HUES48 (cell line): Measurements from ENCODE around the gene ZFPM1.
A peak's percentile ranks its signal among the peaks of the same experiment; 100 is the strongest.

ENCODE experiments used
- H3K27ac ChIP-seq: one replicate; pipeline ENCODE4 v1.7.0; 2013; ENCODE audit warnings: low read depth, low read length, inconsistent platforms
- H3K27me3 ChIP-seq: 2 replicates; pipeline ENCODE4 v1.6.1; 2013; ENCODE audit warnings: mild to moderate bottlenecking, low read length; ENCODE audit not compliant: control insufficient read depth, insufficient read depth
- H3K36me3 ChIP-seq: 2 replicates; pipeline ENCODE4 v1.6.1; 2013; ENCODE audit warnings: low read length; ENCODE audit not compliant: control insufficient read depth, insufficient read depth
- H3K4me1 ChIP-seq: 2 replicates; pipeline ENCODE4 v1.6.1; 2013; ENCODE audit warnings: mild to moderate bottlenecking, low read length; ENCODE audit not compliant: control insufficient read depth, insufficient read depth
- H3K4me3 ChIP-seq: 2 replicates; pipeline ENCODE4 v1.5.1; 2013; ENCODE audit warnings: mild to moderate bottlenecking, low read depth, low read length
- H3K9ac ChIP-seq: 2 replicates; pipeline ENCODE4 v1.6.1; 2013; ENCODE audit warnings: mild to moderate bottlenecking, low read depth, low read length, moderate library complexity
- H3K9me3 ChIP-seq: 2 replicates; pipeline ENCODE4 v1.6.1; 2013; ENCODE audit warnings: low read length; ENCODE audit not compliant: control insufficient read depth, insufficient read depth

ZFPM1 gene

GRCh38 chr16:88528902-88529318 lies 75.8 kb downstream of the ZFPM1 start:
- H3K36me3 ChIP-seq = peaks cover 9% of the 10 kb centered on the region; the same call in 1 of the 2 replicates

GRCh38 chr16:88529596-88529995 lies 76.5 kb downstream of the ZFPM1 start:
- peaks cover 9% of the 10 kb centered on the region; the same call in 1 of the 2 replicates for H3K36me3 ChIP-seq

More at GRCh38 chr16:88528902-88529318, 75.8 kb downstream of the ZFPM1 start:
- H3K27me3 ChIP-seq = no peaks in the 10 kb centered on the region
- H3K9me3 ChIP-seq = no peaks in the 10 kb centered on the region
- no peak overlapping the region for H3K27ac ChIP-seq
- no peak overlapping the region for H3K4me3 ChIP-seq
- no peak overlapping the region for H3K9ac ChIP-seq
- no peaks in the 10 kb centered on the region; the same call in 1 of the 2 replicates for H3K4me1 ChIP-seq

GRCh38 chr16:88530051-88530857 lies 77.2 kb downstream of the ZFPM1 start:
- no peaks in the 10 kb centered on the region; the same call in 1 of the 2 replicates for H3K4me1 ChIP-seq
- peaks cover 9% of the 10 kb centered on the region; the same call in 1 of the 2 replicates for H3K36me3 ChIP-seq
- H3K27ac ChIP-seq = no peak overlapping the region
- H3K9me3 ChIP-seq = no peaks in the 10 kb centered on the region
- H3K4me3 ChIP-seq = no peak overlapping the region
- H3K9ac ChIP-seq = no peak overlapping the region
- no peaks in the 10 kb centered on the region for H3K27me3 ChIP-seq

More at GRCh38 chr16:88529596-88529995, 76.5 kb downstream of the ZFPM1 start:
- no peak overlapping the region for H3K9ac ChIP-seq
- no peaks in the 10 kb centered on the region for H3K27me3 ChIP-seq
- H3K4me1 ChIP-seq = no peaks in the 10 kb centered on the region; the same call in 1 of the 2 replicates
- no peak overlapping the region for H3K4me3 ChIP-seq
- H3K27ac ChIP-seq = no peak overlapping the region
- no peaks in the 10 kb centered on the region for H3K9me3 ChIP-seq

- no peak overlapping the region for H3K27ac ChIP-seq
- no peaks in the 10 kb centered on the region for H3K9me3 ChIP-seq
- H3K9ac ChIP-seq = no peak overlapping the region
- H3K4me1 ChIP-seq = no peaks in the 10 kb centered on the region; the same call in 1 of the 2 replicates
- H3K36me3 ChIP-seq = peaks cover 9% of the 10 kb centered on the region; the same call in 1 of the 2 replicates
- H3K4me3 ChIP-seq = no peak overlapping the region
- H3K27me3 ChIP-seq = no peaks in the 10 kb centered on the region
Observed at GRCh38 chr16:88530858-88531203, 77.8 kb downstream of the ZFPM1 start.

GRCh38 chr16:88531346-88531745 lies 78.3 kb downstream of the ZFPM1 start:
- Histone ChIP-seq H3K36me3 (peaks cover 9% of the 10 kb centered on the region; the same call in 1 of the 2 replicates), H3K27me3 (no peaks in the 10 kb centered on the region), H3K9ac (no peak overlapping the region), H3K9me3 (no peaks in the 10 kb centered on the region), H3K4me3 (no peak overlapping the region), H3K4me1 (no peaks in the 10 kb centered on the region; the same call in 1 of the 2 replicates), H3K27ac (no peak overlapping the region)

GRCh38 chr16:88531931-88532433 lies 78.9 kb downstream of the ZFPM1 start:
- H3K27ac ChIP-seq = no peak overlapping the region
- peaks cover 9% of the 10 kb centered on the region; the same call in 1 of the 2 replicates for H3K36me3 ChIP-seq
- no peak overlapping the region for H3K9ac ChIP-seq
- no peaks in the 10 kb centered on the region; the same call in 1 of the 2 replicates for H3K4me1 ChIP-seq
- H3K4me3 ChIP-seq = no peak overlapping the region
- H3K9me3 ChIP-seq = no peaks in the 10 kb centered on the region
- H3K27me3 ChIP-seq = no peaks in the 10 kb centered on the region

- Histone ChIP-seq H3K9me3 (no peaks in the 10 kb centered on the region), H3K9ac (no peak overlapping the region), H3K4me3 (peak overlapping the region; percentile 64; the same call in 1 of the 2 replicates), H3K27ac (no peak overlapping the region), H3K4me1 (no peaks in the 10 kb centered on the region), H3K27me3 (no peaks in the 10 kb centered on the region), H3K36me3 (peaks cover 9% of the 10 kb centered on the region; the same call in 1 of the 2 replicates)
Observed at GRCh38 chr16:88532434-88533241, 79.6 kb downstream of the ZFPM1 start.

- Histone ChIP-seq H3K9ac (peak overlapping the region; percentile 48; the same call in 1 of the 2 replicates), H3K4me3 (peak overlapping the region; percentile 64), H3K4me1 (no peaks in the 10 kb centered on the region), H3K27me3 (no peaks in the 10 kb centered on the region), H3K36me3 (peaks cover 9% of the 10 kb centered on the region; the same call in 1 of the 2 replicates), H3K9me3 (no peaks in the 10 kb centered on the region), H3K27ac (peak overlapping the region; percentile 59)
Observed at GRCh38 chr16:88533381-88533917, 80.4 kb downstream of the ZFPM1 start.

- Histone ChIP-seq H3K4me3 (peak overlapping the region; percentile 68), H3K36me3 (peaks cover 9% of the 10 kb centered on the region; the same call in 1 of the 2 replicates), H3K9ac (peak overlapping the region; percentile 48; the same call in 1 of the 2 replicates), H3K9me3 (no peaks in the 10 kb centered on the region), H3K27me3 (no peaks in the 10 kb centered on the region), H3K27ac (peak overlapping the region; percentile 73), H3K4me1 (no peaks in the 10 kb centered on the region)
Observed at GRCh38 chr16:88533932-88534637, 81.0 kb downstream of the ZFPM1 start.

GRCh38 chr16:88534638-88535190 lies 81.6 kb downstream of the ZFPM1 start:
- H3K4me1 ChIP-seq = no peaks in the 10 kb centered on the region
- H3K36me3 ChIP-seq = peaks cover 7% of the 10 kb centered on the region; the same call in 1 of the 2 replicates
- H3K9me3 ChIP-seq = no peaks in the 10 kb centered on the region
- H3K27ac ChIP-seq = no peak overlapping the region
- H3K27me3 ChIP-seq = no peaks in the 10 kb centered on the region
- H3K9ac ChIP-seq = no peak overlapping the region
- peak overlapping the region; percentile 68 for H3K4me3 ChIP-seq
